K562 (cell line): ENCODE measurements around the gene MARS1. TPM values are rescaled to one million over a fixed set of nuclear protein-coding genes. Genes with fewer than 3 reads are reported as not detected.

Experiments
- ATAC-seq: fragments of 200-7000 bp; cut with Tn5 transposase; 3 replicates; pipeline ENCODE4 v1.9.1; 2020; ENCODE audit warnings: moderate library complexity
- BruUV-seq: library from RNA; stranded (reverse); fragments of 400-500 nt; replicated peaks from 2 replicates; lab custom pipeline; 2021; lab: Mats Ljungman, UMichigan
- CTCF ChIA-PET: fragments of 300-600 bp; formaldehyde crosslinking; extraction: SDS; loops from one replicate; lab custom pipeline; 2021; ENCODE audit warnings: low intra/inter-chr PET ratio; lab: Yijun Ruan, JAX
- POLR2A ChIA-PET: fragments of 300-600, 350-650 bp; sonication (Branson Sonifier 250); formaldehyde crosslinking; extraction: SDS; loops from one replicate; lab custom pipeline; 2021; ENCODE audit warnings: antibody characterized with exemption, inconsistent platforms; lab: Yijun Ruan, JAX
- DNase-seq, 4 experiments: peaks; one replicate each; pipeline versions ENCODE4 v3.0.0 to v3.0.0-alpha.2; 2011 to 2018; ENCODE audit warnings: low spot score in 3 of 4, mixed read lengths in 3 of 4; ENCODE audit errors: extremely low read depth in 1 of 4
- FAIRE-seq: peaks from 2 replicates; lab custom pipeline; 2011; peaks lifted over from hg19 to GRCh38; lab: Jason Lieb, UNC
- H2AFZ ChIP-seq: 2 replicates; pipeline ENCODE4 v1.6.0; 2011; ENCODE audit warnings: low read depth, low read length, control low read depth, inconsistent platforms
- H3K27ac ChIP-seq: fragments of 200-600 bp; 3 replicates; pipeline ENCODE4 v1.8.0; 2011; ENCODE audit warnings: low read depth, mild to moderate bottlenecking, control low read depth, inconsistent platforms, low read length, moderate library complexity, mixed read lengths; ENCODE audit errors: extremely low read depth
- H3K27me3 ChIP-seq, 2 experiments: fragments of 300-600 bp in 1 of 2; 2 replicates in 1 of 2; 3 replicates in 1 of 2; pipeline versions ENCODE4 v1.6.0 to v1.8.0; 2011; ENCODE audit warnings: inconsistent platforms in 2 of 2, low read length in 2 of 2, mild to moderate bottlenecking in 1 of 2, mixed read lengths in 1 of 2, moderate library complexity in 1 of 2; ENCODE audit not compliant: control insufficient read depth in 2 of 2, insufficient read depth in 2 of 2
- H3K36me3 ChIP-seq: fragments of 300-600 bp; 3 replicates; pipeline ENCODE4 v1.8.0; 2011; ENCODE audit warnings: mild to moderate bottlenecking, low read length, inconsistent platforms; ENCODE audit not compliant: control insufficient read depth, insufficient read depth
- H3K4me1 ChIP-seq, 2 experiments: fragments of 200-600 bp in 1 of 2; replicated peaks in 1 of 2; 2 replicates in 1 of 2; 3 replicates in 1 of 2; pipeline versions ENCODE4 v1.5.1 to v1.8.0; 2011; ENCODE audit warnings: inconsistent platforms in 2 of 2, low read length in 2 of 2, mild to moderate bottlenecking in 1 of 2, mixed read lengths in 1 of 2, moderate library complexity in 1 of 2; ENCODE audit not compliant: control insufficient read depth in 2 of 2, insufficient read depth in 2 of 2
- H3K4me2 ChIP-seq: 2 replicates; pipeline ENCODE4 v1.6.1; 2011; ENCODE audit warnings: low read length, control low read depth, inconsistent platforms, mixed read lengths; ENCODE audit not compliant: insufficient read depth
- H3K4me3 ChIP-seq: fragments of 200-600 bp; sonication (generic), shearing (Covaris generic); 2 replicates; pipeline ENCODE4 v1.5.1; 2016; ENCODE audit warnings: control low read depth, inconsistent platforms
- H3K79me2 ChIP-seq: fragments of 200-600 bp; 3 replicates; pipeline ENCODE4 v1.8.0; 2011; ENCODE audit warnings: low read length, inconsistent platforms; ENCODE audit not compliant: control insufficient read depth, insufficient read depth
- H3K9ac ChIP-seq, 2 experiments: 2 replicates each; pipeline versions ENCODE4 v1.6.0 to v1.6.1; 2011; ENCODE audit warnings: low read depth in 2 of 2, low read length in 2 of 2, control low read depth in 1 of 2, inconsistent platforms in 1 of 2, mild to moderate bottlenecking in 1 of 2, mixed read lengths in 1 of 2; ENCODE audit not compliant: insufficient read depth in 1 of 2
- H3K9me1 ChIP-seq: one replicate; pipeline ENCODE4 v1.6.0; 2011; ENCODE audit warnings: inconsistent platforms, mild to moderate bottlenecking, low read length, moderate library complexity; ENCODE audit not compliant: control insufficient read depth, insufficient read depth
- H3K9me3 ChIP-seq: replicated peaks from 2 replicates; pipeline ENCODE4 v1.5.1; 2011; ENCODE audit warnings: low read depth, low read length, inconsistent platforms; ENCODE audit not compliant: control insufficient read depth, insufficient read depth
- H4K20me1 ChIP-seq: replicated peaks from 2 replicates; pipeline ENCODE4 v1.6.1; 2011; ENCODE audit warnings: low read length, inconsistent platforms, mixed read lengths; ENCODE audit not compliant: control insufficient read depth, insufficient read depth
- ADNP ChIP-seq: fragments of 200-800 bp; sonication (Bioruptor generic); IDR thresholded peaks from 2 replicates; pipeline ENCODE4 v1.6.1; 2016; ENCODE audit warnings: missing genetic modification characterization, missing compliant biosample characterization
- CEBPG ChIP-seq, 3 experiments: fragments of 200-800 bp in 1 of 3; sonication (Bioruptor generic) in 1 of 3; sonication (generic) in 1 of 3; formaldehyde crosslinking in 1 of 3; IDR thresholded peaks in 2 of 3; conservative IDR thresholded peaks in 1 of 3; 2 replicates each; pipeline versions ENCODE4 v1.6.1 to v1.8.0; 2016 to 2022; ENCODE audit warnings: missing compliant biosample characterization in 2 of 3, missing genetic modification characterization in 2 of 3, mild to moderate bottlenecking in 1 of 3, missing genetic modification reagents in 1 of 3
- CREB1 ChIP-seq, 2 experiments: sonication (generic) in 1 of 2; formaldehyde crosslinking in 1 of 2; IDR thresholded peaks; 2 replicates each; pipeline versions ENCODE4 v1.6.1 to v1.8.0; 2012 to 2022; ENCODE audit warnings: inconsistent platforms in 1 of 2, mild to moderate bottlenecking in 1 of 2, missing genetic modification reagents in 1 of 2, moderate library complexity in 1 of 2
- GABPA ChIP-seq: fragments of 200-800 bp; sonication (Bioruptor generic); conservative IDR thresholded peaks from 2 replicates; pipeline ENCODE4 v1.6.1; 2016; ENCODE audit warnings: low read depth, missing genetic modification characterization, missing compliant biosample characterization
- LCOR ChIP-seq: sonication (generic); formaldehyde crosslinking; IDR thresholded peaks from 2 replicates; pipeline ENCODE4 v1.8.0; 2022; ENCODE audit warnings: mild to moderate bottlenecking, missing genetic modification reagents
- MEF2A ChIP-seq: IDR thresholded peaks from 2 replicates; pipeline ENCODE4 v1.6.1; 2011; ENCODE audit warnings: low read depth, mild to moderate bottlenecking, low read length, moderate library complexity; ENCODE audit not compliant: control insufficient read depth
- MTA1 ChIP-seq: fragments of 450-650 bp; IDR thresholded peaks from 2 replicates; pipeline ENCODE4 v1.6.1; 2017; ENCODE audit warnings: borderline replicate concordance
- NR2C2 ChIP-seq, 2 experiments: fragments of 200-800 bp in 1 of 2; sonication (Bioruptor generic) in 1 of 2; sonication (generic) in 1 of 2; formaldehyde crosslinking in 1 of 2; IDR thresholded peaks; 2 replicates each; pipeline versions ENCODE4 v1.6.1 to v1.8.0; 2016 to 2022; ENCODE audit warnings: mild to moderate bottlenecking in 1 of 2, missing compliant biosample characterization in 1 of 2, missing genetic modification characterization in 1 of 2, missing genetic modification reagents in 1 of 2
- PRMT5 ChIP-seq: sonication (generic); formaldehyde crosslinking; IDR thresholded peaks from 2 replicates; pipeline ENCODE4 v1.5.0; 2020; ENCODE audit warnings: missing genetic modification reagents
- RB1 ChIP-seq: fragments of 450-650 bp; IDR thresholded peaks from 2 replicates; pipeline ENCODE4 v1.6.1; 2017; ENCODE audit warnings: low read depth, mild to moderate bottlenecking
- SAP30 ChIP-seq: fragments of 200-600 bp; sonication (generic); IDR thresholded peaks from 2 replicates; pipeline ENCODE4 v1.6.1; 2012; ENCODE audit warnings: borderline replicate concordance, low read depth, mild to moderate bottlenecking, moderate library complexity, low read length, control low read depth, inconsistent platforms; ENCODE audit not compliant: insufficient read depth, poor library complexity, severe bottlenecking
- WGBS: fragments of 100-300 bp; shearing (Covaris generic); methylation state at CpG from one replicate; pipeline ENCODE4 v1.1.6; 2016; ENCODE audit warnings: low coverage, mixed read lengths; ENCODE audit not compliant: insufficient coverage; ENCODE audit errors: missing lambda C conversion rate; 5-methylcytosine and 5-hydroxymethylcytosine counted together
- in situ Hi-C: fragments of 300-500 bp; cut with MboI; formaldehyde crosslinking; loops from 4 replicates; pipeline ENCODE4 v1.15.0; 2018; ENCODE audit warnings: inconsistent platforms, mixed read lengths
- intact Hi-C: fragments of 100-400 bp; cut with micrococcal nuclease; formaldehyde crosslinking; loops from 2 replicates; pipeline ENCODE4 v1.14.2; 2022
- polyA plus RNA-seq, 8 experiments: library from polyadenylated mRNA; depleted of rRNA in 4 of 8; stranded (reverse) in 5 of 8; unstranded in 3 of 8; fragments of >200 nt; fragmentation: Nextera tagmentation in 2 of 8; fragmentation: Illumina TruSeq in 1 of 8; extraction: Ambion mirVana in 2 of 8; extraction: Trizol in 1 of 8; gene quantifications; 2 replicates each; pipeline versions ENCODE4 v1.2.1 to v1.2.3, GENCODE V29; 2011 to 2014; ENCODE audit warnings: inconsistent platforms in 1 of 8, missing spikeins in 1 of 8
- total RNA-seq, 7 experiments: library from RNA; depleted of rRNA in 6 of 7; stranded (reverse); fragments of >200 nt in 6 of 7; fragmentation: Illumina TruSeq in 2 of 7; extraction: Trizol in 2 of 7; gene quantifications; 2 replicates each; pipeline versions ENCODE4 v1.2.1 to v1.2.3, GENCODE V29; 2011 to 2021; ENCODE audit warnings: low replicate concordance in 1 of 7
- TF ChIP-seq, protein P1 (sequence below): sonication (generic); formaldehyde crosslinking; IDR thresholded peaks from 2 replicates; pipeline ENCODE4 v1.8.1; 2023; ENCODE audit warnings: mild to moderate bottlenecking, missing genetic modification reagents
- TF ChIP-seq, protein P2 (sequence below): fragments of 200-400 bp; formaldehyde crosslinking; IDR thresholded peaks from 2 replicates; pipeline ENCODE4 v1.6.1; 2017; ENCODE audit warnings: mild to moderate bottlenecking, low read depth, low read length, moderate library complexity

The MARS1 gene
- total and polyA plus RNA-seq, 9 of the 15 experiments (the other 6 are each of a cell fraction or from before 2014, with no cell fraction given) = 117 to 382 (median 220) TPM

- TF ChIP-seq SAP30 (no peak), LCOR (CRISPR knock-in tag) (no peak), CREB1 (IDR thresholded peaks at IDR 0.05) (no peak), CREB1 (CRISPR knock-in tag; IDR thresholded peaks at IDR 0.05) (no peak), ADNP (tag) (no peak), PRMT5 (CRISPR knock-in tag) (no peak), RB1 (no peak), CEBPG (CRISPR knock-in tag; IDR thresholded peaks at IDR 0.05) (peak; percentile 0; the same call in 1 of the 2 replicates), CEBPG (tag; conservative IDR thresholded peaks at IDR 0.05 in 1 of 2, IDR thresholded peaks at IDR 0.05 in 1 of 2) (no peak)
Measured at GRCh38 chr12:57456737-57457490, 31.0 kb upstream of the MARS1 start (continued).

DNA sequence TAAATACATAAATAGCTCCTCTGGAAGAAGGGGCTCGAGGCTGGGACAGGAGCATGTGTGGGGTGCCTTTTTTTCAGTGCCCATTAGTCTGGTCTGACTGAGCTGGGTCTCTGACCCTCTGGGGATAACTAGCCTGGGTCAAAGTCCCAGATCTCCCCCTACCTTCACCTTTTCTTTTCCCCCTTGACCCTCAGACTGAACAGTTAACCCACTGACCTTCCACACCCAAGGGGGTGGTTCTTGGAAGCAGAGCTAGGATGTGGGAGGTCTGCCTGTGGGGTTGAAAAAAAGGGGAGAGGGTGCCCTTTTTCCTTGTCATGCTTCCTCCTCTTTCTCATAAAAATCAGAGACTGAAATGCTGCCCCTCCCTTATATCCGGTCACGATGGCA lies 29.2 kb upstream of the MARS1 start:
- in situ Hi-C loops = no loop called here
- Histone ChIP-seq H3K27ac (peak overlapping the region; percentile 71), H2AFZ (peak overlapping the region; percentile 97)
- TF ChIP-seq GABPA (tag) = peak; percentile 44; the same call in 1 of the 2 replicates
- TF ChIP-seq MTA1 = no peak
- TF ChIP-seq, protein P1, sequence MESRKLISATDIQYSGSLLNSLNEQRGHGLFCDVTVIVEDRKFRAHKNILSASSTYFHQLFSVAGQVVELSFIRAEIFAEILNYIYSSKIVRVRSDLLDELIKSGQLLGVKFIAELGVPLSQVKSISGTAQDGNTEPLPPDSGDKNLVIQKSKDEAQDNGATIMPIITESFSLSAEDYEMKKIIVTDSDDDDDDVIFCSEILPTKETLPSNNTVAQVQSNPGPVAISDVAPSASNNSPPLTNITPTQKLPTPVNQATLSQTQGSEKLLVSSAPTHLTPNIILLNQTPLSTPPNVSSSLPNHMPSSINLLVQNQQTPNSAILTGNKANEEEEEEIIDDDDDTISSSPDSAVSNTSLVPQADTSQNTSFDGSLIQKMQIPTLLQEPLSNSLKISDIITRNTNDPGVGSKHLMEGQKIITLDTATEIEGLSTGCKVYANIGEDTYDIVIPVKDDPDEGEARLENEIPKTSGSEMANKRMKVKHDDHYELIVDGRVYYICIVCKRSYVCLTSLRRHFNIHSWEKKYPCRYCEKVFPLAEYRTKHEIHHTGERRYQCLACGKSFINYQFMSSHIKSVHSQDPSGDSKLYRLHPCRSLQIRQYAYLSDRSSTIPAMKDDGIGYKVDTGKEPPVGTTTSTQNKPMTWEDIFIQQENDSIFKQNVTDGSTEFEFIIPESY (CRISPR knock-in tag) = 0 out of 2 replicates have a peak, but pooled peaks have one; percentile 1
- TF ChIP-seq, protein P2, sequence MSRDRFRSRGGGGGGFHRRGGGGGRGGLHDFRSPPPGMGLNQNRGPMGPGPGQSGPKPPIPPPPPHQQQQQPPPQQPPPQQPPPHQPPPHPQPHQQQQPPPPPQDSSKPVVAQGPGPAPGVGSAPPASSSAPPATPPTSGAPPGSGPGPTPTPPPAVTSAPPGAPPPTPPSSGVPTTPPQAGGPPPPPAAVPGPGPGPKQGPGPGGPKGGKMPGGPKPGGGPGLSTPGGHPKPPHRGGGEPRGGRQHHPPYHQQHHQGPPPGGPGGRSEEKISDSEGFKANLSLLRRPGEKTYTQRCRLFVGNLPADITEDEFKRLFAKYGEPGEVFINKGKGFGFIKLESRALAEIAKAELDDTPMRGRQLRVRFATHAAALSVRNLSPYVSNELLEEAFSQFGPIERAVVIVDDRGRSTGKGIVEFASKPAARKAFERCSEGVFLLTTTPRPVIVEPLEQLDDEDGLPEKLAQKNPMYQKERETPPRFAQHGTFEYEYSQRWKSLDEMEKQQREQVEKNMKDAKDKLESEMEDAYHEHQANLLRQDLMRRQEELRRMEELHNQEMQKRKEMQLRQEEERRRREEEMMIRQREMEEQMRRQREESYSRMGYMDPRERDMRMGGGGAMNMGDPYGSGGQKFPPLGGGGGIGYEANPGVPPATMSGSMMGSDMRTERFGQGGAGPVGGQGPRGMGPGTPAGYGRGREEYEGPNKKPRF = no peak
- TF ChIP-seq NR2C2 (CRISPR knock-in tag; IDR thresholded peaks at IDR 0.05) = no peak
- peak; percentile 22; the same call in 1 of the 2 replicates for TF ChIP-seq NR2C2 (tag; IDR thresholded peaks at IDR 0.05)
- no peak for TF ChIP-seq MEF2A

More for the DNA sequence above, 29.2 kb upstream of the MARS1 start:
- Histone ChIP-seq H3K27me3 (no peaks in the 10 kb centered on the region), H3K9me3 (no peaks in the 10 kb centered on the region), H3K9me1 (no peaks in the 10 kb centered on the region), H3K4me3 (peak overlapping the region; percentile 62), H4K20me1 (no peaks in the 10 kb centered on the region), H3K4me2 (peak overlapping the region; percentile 91), H3K36me3 (no peaks in the 10 kb centered on the region), H3K4me1 (peaks cover 46 to 64% of the 10 kb centered on the region in 2 experiments), H3K79me2 (peaks cover 20% of the 10 kb centered on the region; the same call in 2 of the 3 replicates), H3K9ac (peak overlapping the region; percentile 71 to 89)
- no peak for FAIRE-seq
- ATAC-seq = no peak
- intact Hi-C loops = loop anchor here (2.0 to 5.0 kb wide), 3 partner anchors 28 to 234 kb away; partner anchors contain the start of genes DDIT3 and OS9
- ChIA-PET CTCF (interaction anchor here (0.5 to 1.9 kb wide), 4 partner anchors 317 to 1697 kb away, joined by 3 to 8 read pairs (median 3); no protein-coding TSS in a partner anchor), POLR2A (interaction anchor here (0.6 to 1.7 kb wide), 18 partner anchors 11 to 323 kb away, joined by 3 to 8 read pairs (median 3); partner anchors contain the start of genes DDIT3 and SHMT2)
- BruUV-seq = TSS peak; percentile 94
- 21% methylated on average over 3 of the region's 3 CpGs for WGBS
- no peak for DNase-seq
